SK-N-SH (cell line): ENCODE data around the gene FBXO40. TPM values are rescaled to one million over a fixed set of nuclear protein-coding genes. Genes with fewer than 3 reads are reported as not detected.
"Not testable (repeated sequence)": the region's sequence is repeated elsewhere in the genome, so short reads cannot be mapped to it uniquely, and the experiment has no call there.

Experiments used
- CTCF ChIA-PET: fragments of 300-600, 350-600 bp; formaldehyde crosslinking; extraction: SDS; loops from one replicate; lab custom pipeline; 2021; lab: Yijun Ruan, JAX
- POLR2A ChIA-PET: fragments of 350-600 bp; sonication (Branson Sonifier 250); formaldehyde crosslinking; extraction: SDS; loops from one replicate; lab custom pipeline; 2020; ENCODE audit warnings: antibody characterized with exemption, inconsistent platforms; lab: Yijun Ruan, JAX
- DNase-seq: peaks from one replicate; pipeline ENCODE4 v3.0.0; 2012
- H2AFZ ChIP-seq: fragments of 200-600 bp; sonication (generic); 2 replicates; pipeline ENCODE4 v1.8.1; 2016; ENCODE audit warnings: antibody characterized with exemption, mild to moderate bottlenecking, low read depth
- H3F3A ChIP-seq: fragments of 200-600 bp; sonication (generic); replicated peaks from 2 replicates; pipeline ENCODE3; 2016; ENCODE audit warnings: antibody characterized with exemption, mild to moderate bottlenecking; ENCODE audit not compliant: insufficient read depth
- H3K27ac ChIP-seq, 2 experiments: fragments of 200-500 bp in 1 of 2; fragments of 200-600 bp in 1 of 2; sonication (Bioruptor generic) in 1 of 2; sonication (generic), shearing (Covaris generic) in 1 of 2; 2 replicates each; pipeline versions ENCODE4 v1.5.1 to v1.6.1; 2014 to 2016; ENCODE audit warnings: low read depth in 2 of 2, inconsistent platforms in 1 of 2, low read length in 1 of 2, mild to moderate bottlenecking in 1 of 2, mixed read lengths in 1 of 2
- H3K27me3 ChIP-seq: fragments of 200-600 bp; sonication (generic), shearing (Covaris generic); 2 replicates; pipeline ENCODE4 v1.6.1; 2016; ENCODE audit warnings: mixed run types; ENCODE audit not compliant: insufficient read depth
- H3K36me3 ChIP-seq, 2 experiments: fragments of 200-500 bp in 1 of 2; fragments of 200-600 bp in 1 of 2; sonication (Bioruptor generic) in 1 of 2; sonication (generic) in 1 of 2; replicated peaks in 1 of 2; 2 replicates each; pipeline versions ENCODE3 to v1.5.1; 2014 to 2016; ENCODE audit warnings: low read length in 1 of 2, mild to moderate bottlenecking in 1 of 2; ENCODE audit not compliant: insufficient read depth in 2 of 2, control insufficient read depth in 1 of 2
- H3K4me1 ChIP-seq, 2 experiments: fragments of 200-500 bp in 1 of 2; fragments of 200-600 bp in 1 of 2; sonication (Bioruptor generic) in 1 of 2; sonication (generic), shearing (Covaris generic) in 1 of 2; 2 replicates each; pipeline versions ENCODE4 v1.5.1 to v1.6.1; 2014 to 2016; ENCODE audit warnings: low read depth in 1 of 2, low read length in 1 of 2, mixed run types in 1 of 2; ENCODE audit not compliant: insufficient read depth in 2 of 2, control insufficient read depth in 1 of 2
- H3K4me2 ChIP-seq: fragments of 200-600 bp; sonication (generic), shearing (Covaris generic); 2 replicates; pipeline ENCODE4 v1.6.1; 2017; ENCODE audit warnings: mixed run types
- H3K4me3 ChIP-seq, 2 experiments: fragments of 200-500 bp in 1 of 2; fragments of 200-600 bp in 1 of 2; sonication (Bioruptor generic) in 1 of 2; sonication (generic), shearing (Covaris generic) in 1 of 2; 2 replicates each; pipeline versions ENCODE4 v1.5.1 to v1.8.1; 2014 to 2016; ENCODE audit warnings: low read depth in 2 of 2, inconsistent platforms in 1 of 2, low read length in 1 of 2, mild to moderate bottlenecking in 1 of 2, mixed read lengths in 1 of 2, moderate library complexity in 1 of 2
- H3K79me2 ChIP-seq: fragments of 200-600 bp; sonication (generic); 2 replicates; pipeline ENCODE4 v1.8.1; 2017; ENCODE audit warnings: mild to moderate bottlenecking; ENCODE audit not compliant: insufficient read depth
- H3K9ac ChIP-seq: fragments of 200-600 bp; sonication (generic); 2 replicates; pipeline ENCODE4 v1.6.1; 2017; ENCODE audit warnings: mixed run types
- H3K9me2 ChIP-seq: fragments of 200-600 bp; sonication (generic); 2 replicates; pipeline ENCODE4 v1.6.1; 2017; ENCODE audit warnings: mixed run types
- H3K9me3 ChIP-seq: fragments of 200-600 bp; sonication (generic); 2 replicates; pipeline ENCODE4 v1.6.1; 2017; ENCODE audit warnings: mixed run types, mild to moderate bottlenecking, moderate library complexity
- H4K20me1 ChIP-seq: fragments of 200-600 bp; sonication (generic); 2 replicates; pipeline ENCODE4 v1.6.1; 2017; ENCODE audit warnings: mild to moderate bottlenecking, mixed run types; ENCODE audit not compliant: insufficient read depth
- JUND ChIP-seq: IDR thresholded peaks from 2 replicates; pipeline ENCODE4 v1.4.0; 2012
- MXI1 ChIP-seq: IDR thresholded peaks from 2 replicates; pipeline ENCODE4 v1.6.1; 2012; ENCODE audit warnings: mild to moderate bottlenecking, low read depth, low read length, improper control_type of control experiment
- NRF1 ChIP-seq: IDR thresholded peaks from 2 replicates; pipeline ENCODE4 v1.6.1; 2012; ENCODE audit warnings: low read depth, mild to moderate bottlenecking, low read length
- TAF1 ChIP-seq: IDR thresholded peaks from 2 replicates; pipeline ENCODE4 v1.6.1; 2012; ENCODE audit warnings: low read depth, mild to moderate bottlenecking, low read length, moderate library complexity, borderline replicate concordance
- YY1 ChIP-seq: IDR thresholded peaks from 2 replicates; pipeline ENCODE4 v1.4.0; 2012; ENCODE audit warnings: low read depth, mild to moderate bottlenecking
- WGBS: methylation state at CpG from one replicate; pipeline ENCODE4 v1.1.6; 2017; ENCODE audit warnings: low lambda C conversion rate; 5-methylcytosine and 5-hydroxymethylcytosine counted together
- polyA plus RNA-seq, 3 experiments: library from polyadenylated mRNA; depleted of rRNA; stranded (reverse); fragments of >200 nt; gene quantifications; 2 replicates each; pipeline ENCODE4 v1.2.3, GENCODE V29; 2012
- TF ChIP-seq, protein P1 (sequence below): fragments of 150-350 bp; IDR thresholded peaks from 2 replicates; pipeline ENCODE4 v1.6.1; 2016; ENCODE audit warnings: mild to moderate bottlenecking, low read depth, low read length
- TF ChIP-seq, protein P2 (sequence below): fragments of 200-600 bp; sonication (generic); IDR thresholded peaks from 2 replicates; pipeline ENCODE4 v1.6.1; 2017; ENCODE audit warnings: antibody characterized with exemption, mild to moderate bottlenecking, moderate library complexity
- TF ChIP-seq, protein P3 (sequence below): IDR thresholded peaks from 2 replicates; pipeline ENCODE4 v1.4.0; 2012; ENCODE audit warnings: low read depth, borderline replicate concordance

FBXO40 gene
- polyA plus RNA-seq, 1 of the 3 experiments (the other 2 are of a cell fraction): not detected

DNA sequence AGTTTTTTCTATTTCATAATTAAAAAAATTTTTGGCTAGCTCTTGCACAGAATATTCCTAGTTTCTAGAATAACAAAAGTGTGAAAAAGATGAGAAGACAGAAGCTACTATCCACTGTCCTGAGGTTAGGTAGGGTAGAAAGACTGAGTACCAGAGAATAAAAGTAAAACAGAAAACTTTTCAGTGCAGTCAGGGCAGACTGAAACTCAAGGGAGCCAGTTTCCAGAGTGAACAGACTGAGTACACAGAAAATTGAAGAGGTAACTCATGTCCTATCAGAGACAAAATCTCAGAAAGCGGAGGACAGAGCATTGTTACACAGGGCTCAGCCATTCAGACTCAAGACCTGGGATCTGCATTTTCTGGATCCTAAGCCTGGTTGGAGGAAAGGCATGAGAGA, 8.8 kb upstream of the FBXO40 start:
- Histone ChIP-seq H3K4me3 (no peak overlapping the region), H3K9ac (no peak overlapping the region), H3K27ac (no peak overlapping the region), H3K79me2 (no peaks in the 10 kb centered on the region), H3K9me2 (no peaks in the 10 kb centered on the region), H3K4me2 (no peak overlapping the region), H3K4me1 (no peaks in the 10 kb centered on the region), H2AFZ (no peak overlapping the region), H3F3A (no peaks in the 10 kb centered on the region), H3K9me3 (no peaks in the 10 kb centered on the region), H3K27me3 (peaks cover 11% of the 10 kb centered on the region; the same call in 1 of the 2 replicates), H3K36me3 (no peaks in the 10 kb centered on the region), H4K20me1 (no peaks in the 10 kb centered on the region)
- DNase-seq: no peak
- 17% methylated on average over 1 of the region's 1 CpG for WGBS
- ChIA-PET POLR2A (no interaction called here), CTCF (no interaction called here)
- TF ChIP-seq, protein P1, sequence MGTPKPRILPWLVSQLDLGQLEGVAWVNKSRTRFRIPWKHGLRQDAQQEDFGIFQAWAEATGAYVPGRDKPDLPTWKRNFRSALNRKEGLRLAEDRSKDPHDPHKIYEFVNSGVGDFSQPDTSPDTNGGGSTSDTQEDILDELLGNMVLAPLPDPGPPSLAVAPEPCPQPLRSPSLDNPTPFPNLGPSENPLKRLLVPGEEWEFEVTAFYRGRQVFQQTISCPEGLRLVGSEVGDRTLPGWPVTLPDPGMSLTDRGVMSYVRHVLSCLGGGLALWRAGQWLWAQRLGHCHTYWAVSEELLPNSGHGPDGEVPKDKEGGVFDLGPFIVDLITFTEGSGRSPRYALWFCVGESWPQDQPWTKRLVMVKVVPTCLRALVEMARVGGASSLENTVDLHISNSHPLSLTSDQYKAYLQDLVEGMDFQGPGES: no peak
- TF ChIP-seq, protein P2, sequence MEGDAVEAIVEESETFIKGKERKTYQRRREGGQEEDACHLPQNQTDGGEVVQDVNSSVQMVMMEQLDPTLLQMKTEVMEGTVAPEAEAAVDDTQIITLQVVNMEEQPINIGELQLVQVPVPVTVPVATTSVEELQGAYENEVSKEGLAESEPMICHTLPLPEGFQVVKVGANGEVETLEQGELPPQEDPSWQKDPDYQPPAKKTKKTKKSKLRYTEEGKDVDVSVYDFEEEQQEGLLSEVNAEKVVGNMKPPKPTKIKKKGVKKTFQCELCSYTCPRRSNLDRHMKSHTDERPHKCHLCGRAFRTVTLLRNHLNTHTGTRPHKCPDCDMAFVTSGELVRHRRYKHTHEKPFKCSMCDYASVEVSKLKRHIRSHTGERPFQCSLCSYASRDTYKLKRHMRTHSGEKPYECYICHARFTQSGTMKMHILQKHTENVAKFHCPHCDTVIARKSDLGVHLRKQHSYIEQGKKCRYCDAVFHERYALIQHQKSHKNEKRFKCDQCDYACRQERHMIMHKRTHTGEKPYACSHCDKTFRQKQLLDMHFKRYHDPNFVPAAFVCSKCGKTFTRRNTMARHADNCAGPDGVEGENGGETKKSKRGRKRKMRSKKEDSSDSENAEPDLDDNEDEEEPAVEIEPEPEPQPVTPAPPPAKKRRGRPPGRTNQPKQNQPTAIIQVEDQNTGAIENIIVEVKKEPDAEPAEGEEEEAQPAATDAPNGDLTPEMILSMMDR: no peak
- TF ChIP-seq MXI1: no peak
- TF ChIP-seq NRF1: no peak
- TF ChIP-seq, protein P3, sequence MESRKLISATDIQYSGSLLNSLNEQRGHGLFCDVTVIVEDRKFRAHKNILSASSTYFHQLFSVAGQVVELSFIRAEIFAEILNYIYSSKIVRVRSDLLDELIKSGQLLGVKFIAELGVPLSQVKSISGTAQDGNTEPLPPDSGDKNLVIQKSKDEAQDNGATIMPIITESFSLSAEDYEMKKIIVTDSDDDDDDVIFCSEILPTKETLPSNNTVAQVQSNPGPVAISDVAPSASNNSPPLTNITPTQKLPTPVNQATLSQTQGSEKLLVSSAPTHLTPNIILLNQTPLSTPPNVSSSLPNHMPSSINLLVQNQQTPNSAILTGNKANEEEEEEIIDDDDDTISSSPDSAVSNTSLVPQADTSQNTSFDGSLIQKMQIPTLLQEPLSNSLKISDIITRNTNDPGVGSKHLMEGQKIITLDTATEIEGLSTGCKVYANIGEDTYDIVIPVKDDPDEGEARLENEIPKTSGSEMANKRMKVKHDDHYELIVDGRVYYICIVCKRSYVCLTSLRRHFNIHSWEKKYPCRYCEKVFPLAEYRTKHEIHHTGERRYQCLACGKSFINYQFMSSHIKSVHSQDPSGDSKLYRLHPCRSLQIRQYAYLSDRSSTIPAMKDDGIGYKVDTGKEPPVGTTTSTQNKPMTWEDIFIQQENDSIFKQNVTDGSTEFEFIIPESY: no peak
- TF ChIP-seq TAF1: no peak
- no peak for TF ChIP-seq JUND
- no peak for TF ChIP-seq YY1

DNA sequence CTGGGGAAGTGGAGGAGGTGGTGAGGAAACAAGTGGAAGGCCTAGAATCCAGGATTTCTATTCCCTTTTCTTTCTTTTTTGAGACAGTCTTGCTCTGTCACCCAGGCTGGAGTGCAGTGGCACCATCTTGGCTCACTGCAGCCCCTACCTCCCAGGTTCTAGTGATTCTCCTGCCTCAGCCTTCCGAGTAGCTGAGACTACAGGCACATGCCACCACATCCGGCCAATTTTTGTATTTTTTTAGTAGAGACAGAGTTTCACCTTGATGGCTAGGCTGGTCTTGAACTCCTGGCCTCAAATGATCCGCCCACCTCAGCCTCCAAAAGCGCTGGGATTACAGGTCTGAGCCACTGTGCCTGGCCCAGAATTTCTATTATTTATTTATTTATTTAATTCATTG, 627 bp downstream of the FBXO40 start:
- POLR2A ChIA-PET, DNase-seq, H3K27me3 ChIP-seq, H3K4me2 ChIP-seq, H3K9me3 ChIP-seq, H4K20me1 ChIP-seq, H3K4me3 ChIP-seq, H3K4me1 ChIP-seq, H3K9ac ChIP-seq, H3K27ac ChIP-seq, H3K36me3 ChIP-seq, H3K9me2 ChIP-seq, H2AFZ ChIP-seq, H3F3A ChIP-seq, H3K79me2 ChIP-seq: not testable (repeated sequence)
- CTCF ChIA-PET: interaction anchor here (0.5 kb wide), 1 partner anchor 1871 kb away, joined by 3 read pairs; no protein-coding TSS in a partner anchor
- 26% methylated on average over 4 of the region's 4 CpGs for WGBS
